Vagina (tissue), 2 donors: ENCODE data around the gene HECTD4. TPM values are rescaled to one million over a fixed set of nuclear protein-coding genes. Genes with fewer than 3 reads are reported as not detected.
A peak's percentile ranks its signal among the peaks of the same experiment; 100 is the strongest.
"Not testable (repeated sequence)": the region's sequence is repeated elsewhere in the genome, so short reads cannot be mapped to it uniquely, and the experiment has no call there.

Experiments used
- DNase-seq, 2 donors: peaks; one replicate each; pipeline ENCODE4 v3.0.0-alpha.2; 2017; ENCODE audit errors: extremely low spot score in 2 of 2
- H3K27ac ChIP-seq: fragments of 200-600 bp; sonication (generic); one replicate; pipeline ENCODE4 v1.5.1; 2019
- H3K27me3 ChIP-seq: fragments of 200-600 bp; sonication (generic); one replicate; pipeline ENCODE4 v1.5.1; 2019
- H3K36me3 ChIP-seq, 2 donors: fragments of 200-600 bp; sonication (generic); one replicate each; pipeline ENCODE4 v1.5.1; 2017 to 2019
- H3K4me1 ChIP-seq: fragments of 200-600 bp; sonication (generic); one replicate; pipeline ENCODE4 v1.5.1; 2019
- H3K4me3 ChIP-seq, 2 donors: fragments of 200-600 bp; sonication (generic); 1 replicate in 1 of 2; 2 replicates in 1 of 2; pipeline ENCODE4 v1.5.1; 2016 to 2019
- H3K9me3 ChIP-seq: fragments of 200-600 bp; sonication (generic); one replicate; pipeline ENCODE4 v1.5.1; 2019
- CTCF ChIP-seq, 3 experiments: fragments of 450-650 bp in 2 of 3; fragments of 200-600 bp in 1 of 3; sonication (generic) in 1 of 3; IDR thresholded peaks; one replicate each; pipeline ENCODE4 v1.5.1; 2017 to 2019; ENCODE audit warnings: antibody characterized with exemption in 3 of 3, mild to moderate bottlenecking in 2 of 3, moderate library complexity in 2 of 3
- POLR2A ChIP-seq, 2 donors: fragments of 450-650 bp; IDR thresholded peaks; one replicate each; pipeline ENCODE4 v1.6.1; 2017; ENCODE audit warnings: antibody characterized with exemption in 2 of 2, mild to moderate bottlenecking in 2 of 2, moderate library complexity in 2 of 2
- POLR2AphosphoS5 ChIP-seq, 2 donors: sonication (generic); formaldehyde crosslinking; IDR thresholded peaks; one replicate each; pipeline ENCODE4 v1.9.0; 2017; ENCODE audit warnings: antibody characterized with exemption in 2 of 2, mild to moderate bottlenecking in 2 of 2, low read depth in 1 of 2; ENCODE audit not compliant: insufficient read depth in 1 of 2
- intact Hi-C: fragments of 100-400 bp; cut with DNase I; formaldehyde crosslinking; loops from one replicate; pipeline ENCODE4 v1.15.1; 2023
- total RNA-seq: library from RNA; depleted of rRNA; stranded (reverse); fragments of >200 nt; gene quantifications from one replicate; pipeline ENCODE4 v1.2.3, GENCODE V29; 2016

The HECTD4 gene
- total RNA-seq, 1 donor from 2014 or later: 79.6 TPM

GRCh38 chr12:112419297-112420133 lies 37.3 kb upstream of the HECTD4 start:
- Histone ChIP-seq H3K27me3 (no peaks in the 10 kb centered on the region), H3K4me3 (peak overlapping the region; percentile 92 to 93), H3K9me3 (no peaks in the 10 kb centered on the region), H3K27ac (peak overlapping the region; percentile 99), H3K36me3 (no peaks in the 10 kb centered on the region), H3K4me1 (peaks cover 62% of the 10 kb centered on the region)
- TF ChIP-seq CTCF (IDR thresholded peaks at IDR 0.05): no peak
- TF ChIP-seq POLR2A (IDR thresholded peaks at IDR 0.05): peak in 1 of 2 donors; percentile 33
- peak; percentile 19 to 71 for TF ChIP-seq POLR2AphosphoS5 (IDR thresholded peaks at IDR 0.05; ENCODE audit: insufficient read depth in 1 of 2, low read depth in 1 of 2)
- intact Hi-C loops: no loop called here
- DNase-seq: no peak

- no peak for DNase-seq
- Histone ChIP-seq H3K4me1 (peaks cover 55% of the 10 kb centered on the region), H3K27me3 (no peaks in the 10 kb centered on the region), H3K4me3 (peak within 1 kb of the TSS; percentile 92 to 93), H3K27ac (peak within 1 kb of the TSS; percentile 99), H3K9me3 (no peaks in the 10 kb centered on the region), H3K36me3 (no peaks in the 10 kb centered on the region)
- peak in 1 of 2 donors; percentile 67 for TF ChIP-seq POLR2A (IDR thresholded peaks at IDR 0.05)
- TF ChIP-seq POLR2AphosphoS5 (IDR thresholded peaks at IDR 0.05; ENCODE audit: insufficient read depth in 1 of 2, low read depth in 1 of 2): peak; percentile 87 to 88
- TF ChIP-seq CTCF (IDR thresholded peaks at IDR 0.05): peak in 2 of 3 experiments; percentile 6 to 34
- intact Hi-C loops: no loop called here
These were observed 36.5 kb upstream of the HECTD4 start, which contains the start of gene PTPN11 for GRCh38 chr12:112418608-112419296. PTPN11 (plus strand) TSS chr12:112418947; CDS start chr12:112419112, 165 bp downstream.

DNA sequence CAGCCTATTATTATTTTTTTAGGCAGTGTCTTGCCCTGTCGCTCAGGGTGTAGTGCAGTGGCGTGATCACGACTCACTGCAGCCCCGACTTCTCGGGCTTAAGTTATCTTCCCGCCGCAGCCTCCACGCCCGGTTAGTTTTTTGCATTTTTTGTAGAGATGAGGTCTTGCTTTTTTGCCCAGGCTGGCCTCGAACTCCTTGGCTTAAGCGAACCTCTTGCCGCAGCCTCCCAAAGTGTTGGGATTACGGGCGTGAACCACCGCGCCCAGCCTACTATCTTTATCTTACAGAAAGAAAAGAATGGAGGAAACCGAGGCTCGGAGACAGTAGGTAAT lies 36.0 kb upstream of the HECTD4 start:
- intact Hi-C loops: no loop called here
- no peaks in the 10 kb centered on the region for H3K9me3 ChIP-seq
- TF ChIP-seq POLR2A (IDR thresholded peaks at IDR 0.05) (no peak), POLR2AphosphoS5 (IDR thresholded peaks at IDR 0.05; ENCODE audit: insufficient read depth in 1 of 2, low read depth in 1 of 2) (no peak), CTCF (IDR thresholded peaks at IDR 0.05) (no peak)
- H3K27me3 ChIP-seq: no peaks in the 10 kb centered on the region
- H3K27ac ChIP-seq: peak overlapping the region; percentile 99
- H3K36me3 ChIP-seq: no peaks in the 10 kb centered on the region
- peak overlapping the region; percentile 92 to 93 for H3K4me3 ChIP-seq
- H3K4me1 ChIP-seq: peaks cover 49% of the 10 kb centered on the region
- no peak for DNase-seq

- intact Hi-C loops, H3K27me3 ChIP-seq, H3K4me3 ChIP-seq, H3K27ac ChIP-seq, H3K36me3 ChIP-seq, H3K9me3 ChIP-seq, DNase-seq: not testable (repeated sequence)
- peaks cover 22% of the 10 kb centered on the region for H3K4me1 ChIP-seq
These were observed 33.2 kb upstream of the HECTD4 start for GRCh38 chr12:112415457-112415856.

DNA sequence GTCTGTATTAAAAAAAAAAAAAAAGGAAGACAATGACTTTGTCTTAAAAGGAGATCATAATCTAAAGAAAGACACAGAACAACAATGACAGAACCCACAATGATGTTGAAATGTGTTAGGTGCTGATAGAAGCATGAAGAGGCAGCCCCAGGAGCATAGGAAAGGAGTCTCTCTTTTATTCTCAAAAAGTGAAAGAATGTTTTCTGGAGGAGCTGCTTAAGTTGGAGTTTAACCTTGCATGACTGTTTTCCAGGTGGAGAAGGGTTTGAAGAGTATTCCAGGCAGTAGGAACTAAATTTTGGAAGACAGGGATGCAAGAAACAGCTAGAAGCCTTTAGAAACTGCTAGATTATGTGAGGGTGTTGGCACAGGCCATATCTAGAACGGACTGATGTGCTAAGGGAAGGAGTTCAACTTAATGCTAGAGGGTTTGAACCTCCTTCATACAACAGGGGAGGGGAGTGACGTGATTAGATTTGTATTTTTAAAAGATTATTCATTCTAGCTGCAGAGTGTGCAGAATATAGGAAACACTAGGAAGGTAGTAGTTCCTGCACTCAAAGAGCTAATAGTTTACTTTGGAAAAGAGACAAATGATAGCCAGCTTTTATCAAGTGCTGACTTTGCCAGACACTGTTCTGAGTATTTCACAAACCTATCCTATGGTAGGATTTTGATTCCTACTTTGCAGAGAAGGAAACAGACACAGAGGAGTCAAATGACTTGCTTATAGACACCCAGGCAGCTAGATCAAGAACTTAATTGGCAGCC lies 31.8 kb upstream of the HECTD4 start:
- no peaks in the 10 kb centered on the region for H3K27me3 ChIP-seq
- DNase-seq: no peak
- peaks cover 11% of the 10 kb centered on the region for H3K4me1 ChIP-seq
- H3K9me3 ChIP-seq: no peaks in the 10 kb centered on the region
- no peaks in the 10 kb centered on the region for H3K36me3 ChIP-seq
- TF ChIP-seq POLR2AphosphoS5 (IDR thresholded peaks at IDR 0.05; ENCODE audit: insufficient read depth in 1 of 2, low read depth in 1 of 2): no peak
- no peak for TF ChIP-seq POLR2A (IDR thresholded peaks at IDR 0.05)
- TF ChIP-seq CTCF (IDR thresholded peaks at IDR 0.05): no peak
- H3K4me3 ChIP-seq: no peak overlapping the region
- no peak overlapping the region for H3K27ac ChIP-seq
- intact Hi-C loops: no loop called here
